Heart left ventricle (tissue), 16 donors: Measurements from ENCODE around the gene CHMP4B. TPM values are rescaled to one million over a fixed set of nuclear protein-coding genes. Genes with fewer than 3 reads are reported as not detected.

Experiments used
- ATAC-seq, 4 donors: fragments of 200-7000 bp; cut with Tn5 transposase; one replicate each; pipeline ENCODE4 v1.9.1; 2020 to 2022; ENCODE audit warnings: moderate library complexity in 4 of 4, mild to moderate bottlenecking in 3 of 4, moderate number of reproducible peaks in 1 of 4
- DNase-seq, 5 donors: peaks; one replicate each; pipeline ENCODE4 v3.0.0-alpha.2; 2020
- H3K27ac ChIP-seq, 12 donors: fragments of 200-600 bp; sonication (generic) in 4 of 12; one replicate each; pipeline versions ENCODE4 v1.5.0 to v1.8.0; 2016 to 2022; ENCODE audit warnings: mild to moderate bottlenecking in 2 of 12
- H3K27me3 ChIP-seq, 9 donors: fragments of 200-600 bp; sonication (generic) in 2 of 9; one replicate each; pipeline versions ENCODE4 v1.5.1 to v1.8.0; 2016 to 2022; ENCODE audit warnings: mild to moderate bottlenecking in 3 of 9
- H3K36me3 ChIP-seq, 9 donors: fragments of 200-600 bp; sonication (generic) in 2 of 9; one replicate each; pipeline versions ENCODE4 v1.5.0 to v1.8.0; 2018 to 2022; ENCODE audit warnings: mild to moderate bottlenecking in 2 of 9
- H3K4me1 ChIP-seq, 12 donors: fragments of 200-600 bp; sonication (generic) in 4 of 12; one replicate each; pipeline versions ENCODE4 v1.5.0 to v1.8.0; 2016 to 2022; ENCODE audit warnings: mild to moderate bottlenecking in 3 of 12
- H3K4me3 ChIP-seq, 12 donors: fragments of 200-600 bp; sonication (generic) in 4 of 12; one replicate each; pipeline versions ENCODE4 v1.5.0 to v1.8.0; 2017 to 2022; ENCODE audit warnings: mild to moderate bottlenecking in 9 of 12, moderate library complexity in 4 of 12
- H3K9me3 ChIP-seq, 12 donors: fragments of 200-600 bp; sonication (generic) in 4 of 12; one replicate each; pipeline versions ENCODE4 v1.5.0 to v1.8.0; 2016 to 2022; ENCODE audit warnings: mild to moderate bottlenecking in 1 of 12
- CTCF ChIP-seq, 12 donors: fragments of 200-600 bp; sonication (generic) in 4 of 12; IDR thresholded peaks; one replicate each; pipeline versions ENCODE4 v1.5.0 to v1.8.0; 2018 to 2022; ENCODE audit warnings: antibody characterized with exemption in 12 of 12, mild to moderate bottlenecking in 5 of 12
- POLR2A ChIP-seq, 2 donors: fragments of 450-650 bp; IDR thresholded peaks; one replicate each; pipeline ENCODE4 v1.6.1; 2017; ENCODE audit warnings: antibody characterized with exemption in 2 of 2, mild to moderate bottlenecking in 2 of 2, moderate library complexity in 2 of 2
- whole genome bisulfite sequencing, 4 donors: extraction: QIAGEN DNeasy Blood & Tissue Kit in 2 of 4; methylation state at CpG; one replicate each; pipeline versions ENCODE4 v1.1.5 to v1.1.7; 2013 to 2018; 5-methylcytosine and 5-hydroxymethylcytosine counted together
- intact Hi-C, 10 donors: fragments of 100-400 bp; cut with DNase I; formaldehyde crosslinking; loops; one replicate each; pipeline versions ENCODE4 v1.11.1 to v1.14.2; 2022
- polyA plus RNA-seq, 2 donors: library from polyadenylated mRNA; stranded (reverse); fragments of 200-250 nt; gene quantifications; one replicate each; pipeline ENCODE4 v1.2.3, GENCODE V29; 2013
- total RNA-seq, 9 donors: library from RNA; depleted of rRNA in 2 of 9; stranded (reverse); fragments of >200 nt in 2 of 9; fragmentation: NEBNext Ultra II Directional in 3 of 9; extraction: Animal tissue kit (Norgen Biotek cat#: 25700) in 3 of 9; gene quantifications; one replicate each; pipeline versions ENCODE4 v1.1.0 to v1.2.4, GENCODE V29; 2016 to 2023
- donor health status: ischemic (EF 13 %, LVEDD 7.1; RV severe dilation, severe dysfunction).
- donor health status: healthy with polysubstance abuse.
- donor health status: DM: no; HTN: yes; CAD: no.
- donor health status: DM: no; HTN: no; CAD: no.
- donor health status: ischemic (EF 25% LVEDD 6.9; RV normal size, moderate dysfunction).
- donor health status: ischemic (EF 25% LVEDD 5.7; RV mildly dilated, moderate dysfunction).
- donor health status: healthy.
- donor health status: DM: yes; HTN: yes; CAD: no.
- donor health status: ischemic (EF 35%, LVEDD 5.7; RV mildly dilated, moderate dysfunction).
- donor health status: nonischemic (EF 11% LVEDD 7.7; RV severe dilation, severe dysfunction).
- donor health status: DM: yes; HTN: yes; CAD: no.
- donor health status: PGD.
- donor health status: ischemic (EF 29% LVEDD 5.4; RV normal size, mild dysfunction).
- donor health status: nonischemic (EF 23%, LVEDD 6.1; RV moderate dilation, normal function).

Gene CHMP4B
- total and polyA plus RNA-seq, 11 donors = 46.2 to 233 (median 112) TPM

- DNase-seq (no peak), ATAC-seq (no peak)
- Histone ChIP-seq H3K4me3 (no peak overlapping the region), H3K9me3 (no peaks in the 10 kb centered on the region), H3K27me3 (no peaks in the 10 kb centered on the region), H3K27ac (no peak overlapping the region), H3K36me3 (peaks cover 0 to 25% (median 12%) of the 10 kb centered on the region in 9 donors), H3K4me1 (no peaks in the 10 kb centered on the region)
- WGBS, 4 donors = 75 to 93% (median 81%) methylated on average over 2 of the region's 2 CpGs
- intact Hi-C loops = loop anchor here in 2 of 10 donors (10.0 kb wide), 1 partner anchor 347 kb away; no protein-coding TSS in a partner anchor
- TF ChIP-seq CTCF (IDR thresholded peaks at IDR 0.05) = no peak
- no peak for TF ChIP-seq POLR2A (IDR thresholded peaks at IDR 0.05)
Measured at GRCh38 chr20:33777816-33778215, 33.3 kb upstream of the CHMP4B start.

- WGBS, 4 donors = 94 to 95% (median 95%) methylated on average over 4 of the region's 4 CpGs
- Histone ChIP-seq H3K36me3 (peaks cover 0 to 18% (median 12%) of the 10 kb centered on the region in 9 donors), H3K9me3 (no peaks in the 10 kb centered on the region), H3K27ac (no peak overlapping the region), H3K27me3 (no peaks in the 10 kb centered on the region), H3K4me1 (peaks cover 0 to 12% (median 0%) of the 10 kb centered on the region in 12 donors), H3K4me3 (no peak overlapping the region)
- ATAC-seq = no peak
- no peak for DNase-seq
- intact Hi-C loops = no loop called here
- no peak for TF ChIP-seq CTCF (IDR thresholded peaks at IDR 0.05)
- TF ChIP-seq POLR2A (IDR thresholded peaks at IDR 0.05) = no peak
Measured at GRCh38 chr20:33781133-33781532, 30.0 kb upstream of the CHMP4B start.

- H3K4me3 ChIP-seq = no peak overlapping the region
- DNase-seq (no peak), ATAC-seq (no peak)
- 93 to 100% (median 98%) methylated on average over 1 of the region's 1 CpG for WGBS, 4 donors
- H3K9me3 ChIP-seq = no peaks in the 10 kb centered on the region
- peaks cover 0 to 18% (median 12%) of the 10 kb centered on the region in 9 donors for H3K36me3 ChIP-seq
- no peak overlapping the region for H3K27ac ChIP-seq
- H3K27me3 ChIP-seq = no peaks in the 10 kb centered on the region
- intact Hi-C loops = no loop called here
- H3K4me1 ChIP-seq = peaks cover 0 to 20% (median 1%) of the 10 kb centered on the region in 12 donors
- TF ChIP-seq POLR2A (IDR thresholded peaks at IDR 0.05) (no peak), CTCF (IDR thresholded peaks at IDR 0.05) (no peak)
Measured at GRCh38 chr20:33781945-33782344, 29.2 kb upstream of the CHMP4B start.

- Histone ChIP-seq H3K27ac (no peak overlapping the region), H3K9me3 (no peaks in the 10 kb centered on the region), H3K27me3 (no peaks in the 10 kb centered on the region), H3K36me3 (peaks cover 0 to 18% (median 12%) of the 10 kb centered on the region in 9 donors), H3K4me3 (no peak overlapping the region), H3K4me1 (peaks cover 0 to 30% (median 6%) of the 10 kb centered on the region in 12 donors)
- intact Hi-C loops = no loop called here
- no peak for ATAC-seq
- TF ChIP-seq POLR2A (IDR thresholded peaks at IDR 0.05) (no peak), CTCF (IDR thresholded peaks at IDR 0.05) (no peak)
- WGBS, 4 donors = 90 to 96% (median 91%) methylated on average over 5 of the region's 5 CpGs
- DNase-seq = no peak
Measured at GRCh38 chr20:33783256-33783655, 27.9 kb upstream of the CHMP4B start.
